NCI-H1694 (cell line): ENCODE measurements around the gene BCAR3.

ENCODE experiments used
- DNase-seq: peaks from one replicate; lab custom pipeline; 2025; lab: John Stamatoyannopoulos, UW

BCAR3 gene

GRCh38 chr1:93615582-93616150, 66.0 kb downstream of the BCAR3 start:
- DNase-seq, result no peak

- no peak for DNase-seq
These were observed 66.6 kb downstream of the BCAR3 start for GRCh38 chr1:93614986-93615581.

- peak; percentile 18 for DNase-seq
These were observed 67.1 kb downstream of the BCAR3 start for GRCh38 chr1:93614541-93614940.

GRCh38 chr1:93613898-93614297, 67.7 kb downstream of the BCAR3 start:
- no peak for DNase-seq

GRCh38 chr1:93612510-93612909, 69.1 kb downstream of the BCAR3 start:
- no peak for DNase-seq

- no peak for DNase-seq
These were observed 70.0 kb downstream of the BCAR3 start for GRCh38 chr1:93611668-93612067.

GRCh38 chr1:93609536-93609935, 72.1 kb downstream of the BCAR3 start:
- DNase-seq, result no peak

GRCh38 chr1:93608187-93609109, 73.2 kb downstream of the BCAR3 start:
- no peak for DNase-seq

GRCh38 chr1:93607814-93608186, 73.8 kb downstream of the BCAR3 start:
- no peak for DNase-seq

GRCh38 chr1:93605812-93606512, 75.7 kb downstream of the BCAR3 start:
- no peak for DNase-seq

- no peak for DNase-seq
These were observed 76.5 kb downstream of the BCAR3 start for GRCh38 chr1:93605026-93605568.

GRCh38 chr1:93604411-93604810, 77.2 kb downstream of the BCAR3 start:
- no peak for DNase-seq

- DNase-seq, result no peak
These were observed 78.0 kb downstream of the BCAR3 start for GRCh38 chr1:93603601-93604000.

GRCh38 chr1:93603106-93603505, 78.5 kb downstream of the BCAR3 start:
- DNase-seq, result no peak

- no peak for DNase-seq
These were observed 79.5 kb downstream of the BCAR3 start for GRCh38 chr1:93602101-93602500.

GRCh38 chr1:93601686-93602085, 80.0 kb downstream of the BCAR3 start:
- no peak for DNase-seq

GRCh38 chr1:93600663-93601062, 81.0 kb downstream of the BCAR3 start:
- no peak for DNase-seq

- DNase-seq, result no peak
These were observed 82.2 kb downstream of the BCAR3 start for GRCh38 chr1:93599479-93599878.

- no peak for DNase-seq
These were observed 82.7 kb downstream of the BCAR3 start for GRCh38 chr1:93598861-93599439.

- no peak for DNase-seq
These were observed 83.2 kb downstream of the BCAR3 start for GRCh38 chr1:93598396-93598795.

GRCh38 chr1:93597709-93598108, 83.9 kb downstream of the BCAR3 start:
- no peak for DNase-seq
